HCT116 (cell line): Measurements from ENCODE around the gene BTG1. TPM values are rescaled to one million over a fixed set of nuclear protein-coding genes. Genes with fewer than 3 reads are reported as not detected.

ENCODE experiments used
- ATAC-seq: fragments of 200-7000 bp; cut with Tn5 transposase; 2 replicates; pipeline ENCODE4 v1.9.1; 2020; ENCODE audit warnings: mild to moderate bottlenecking, moderate library complexity
- BruUV-seq: library from RNA; stranded (reverse); fragments of 400-500 nt; replicated peaks from 2 replicates; lab custom pipeline; 2021; lab: Mats Ljungman, UMichigan
- CTCF ChIA-PET: fragments of 300-600 bp; sonication (Branson Sonifier 250); formaldehyde crosslinking; loops from one replicate; lab custom pipeline; 2021; ENCODE audit warnings: antibody characterized with exemption; lab: Charles Lee
- POLR2A ChIA-PET: fragments of 300-600, 350-600 bp; sonication (Branson Sonifier 250); formaldehyde crosslinking; loops from one replicate; lab custom pipeline; 2021; ENCODE audit warnings: antibody characterized with exemption; lab: Charles Lee
- RAD21 ChIA-PET, 2 experiments: fragments of 300-600 bp; sonication (Branson Sonifier 250); formaldehyde crosslinking; loops; one replicate each; lab custom pipeline; 2023; ENCODE audit warnings: low total read pairs in 2 of 2; ENCODE audit not compliant: uncharacterized antibody in 2 of 2, unreplicated experiment in 2 of 2, low non-redundant PET in 1 of 2; lab: Charles Lee
- DNase-seq: peaks from one replicate; pipeline ENCODE4 v3.0.0-alpha.2; 2010; ENCODE audit warnings: low read depth, low spot score
- H2AFZ ChIP-seq: fragments of 200-600 bp; shearing (Covaris generic), sonication (generic); 2 replicates; pipeline ENCODE4 v1.6.1; 2017; ENCODE audit warnings: low read depth, mixed run types, mixed read lengths, antibody characterized with exemption, low read length; ENCODE audit not compliant: poor library complexity, severe bottlenecking
- H3K27ac ChIP-seq: 2 replicates; pipeline ENCODE4 v1.5.1; 2012; ENCODE audit warnings: low read depth, low read length
- H3K27me3 ChIP-seq: fragments of 200-600 bp; sonication (generic); 2 replicates; pipeline ENCODE4 v1.6.1; 2016; ENCODE audit warnings: mixed run types, low read length, mixed read lengths; ENCODE audit not compliant: insufficient read depth
- H3K36me3 ChIP-seq, 2 experiments: fragments of 200-500 bp in 1 of 2; fragments of 200-600 bp in 1 of 2; sonication (Bioruptor generic) in 1 of 2; sonication (generic) in 1 of 2; 2 replicates each; pipeline versions ENCODE4 v1.5.1 to v1.6.1; 2014 to 2016; ENCODE audit warnings: low read length in 2 of 2, inconsistent platforms in 1 of 2, mixed read lengths in 1 of 2, mixed run types in 1 of 2; ENCODE audit not compliant: insufficient read depth in 2 of 2, control insufficient read depth in 1 of 2
- H3K4me1 ChIP-seq, 2 experiments: fragments of 200-600 bp in 1 of 2; sonication (generic) in 1 of 2; 2 replicates each; pipeline versions ENCODE4 v1.5.1 to v1.6.1; 2012 to 2017; ENCODE audit warnings: low read length in 2 of 2, inconsistent platforms in 1 of 2, mild to moderate bottlenecking in 1 of 2, mixed read lengths in 1 of 2, mixed run types in 1 of 2, moderate library complexity in 1 of 2; ENCODE audit not compliant: insufficient read depth in 2 of 2, control insufficient read depth in 1 of 2
- H3K4me2 ChIP-seq: fragments of 200-600 bp; sonication (generic); 2 replicates; pipeline ENCODE4 v1.6.1; 2017; ENCODE audit warnings: mixed run types, low read length, mixed read lengths
- H3K4me3 ChIP-seq, 2 experiments: fragments of 200-600 bp in 1 of 2; sonication (generic) in 1 of 2; replicated peaks in 1 of 2; 2 replicates each; pipeline ENCODE4 v1.5.1; 2011 to 2016; ENCODE audit warnings: low read length in 2 of 2, control low read depth in 1 of 2, low read depth in 1 of 2, mild to moderate bottlenecking in 1 of 2, mixed read lengths in 1 of 2, mixed run types in 1 of 2
- H3K79me2 ChIP-seq: fragments of 200-600 bp; sonication (generic); 2 replicates; pipeline ENCODE4 v1.6.1; 2017; ENCODE audit warnings: mild to moderate bottlenecking, mixed run types, low read length, moderate library complexity, mixed read lengths; ENCODE audit not compliant: insufficient read depth
- H3K9ac ChIP-seq: fragments of 200-600 bp; sonication (generic); 2 replicates; pipeline ENCODE4 v1.6.1; 2016; ENCODE audit warnings: low read length, mixed read lengths
- H3K9me2 ChIP-seq: fragments of 200-600 bp; sonication (generic), shearing (Covaris generic); 2 replicates; pipeline ENCODE4 v1.6.1; 2017; ENCODE audit warnings: mixed run types, mild to moderate bottlenecking, moderate library complexity; ENCODE audit not compliant: insufficient read depth
- H3K9me3 ChIP-seq, 2 experiments: fragments of 200-500 bp in 1 of 2; fragments of 200-600 bp in 1 of 2; sonication (Bioruptor generic) in 1 of 2; sonication (generic) in 1 of 2; 2 replicates each; pipeline ENCODE4 v1.6.1; 2014 to 2017; ENCODE audit warnings: low read length in 2 of 2, mixed read lengths in 2 of 2, inconsistent platforms in 1 of 2, low read depth in 1 of 2, mild to moderate bottlenecking in 1 of 2, mixed run types in 1 of 2, moderate library complexity in 1 of 2; ENCODE audit not compliant: control insufficient read depth in 1 of 2, insufficient read depth in 1 of 2
- H4K20me1 ChIP-seq: fragments of 200-600 bp; sonication (generic), shearing (Covaris generic); 2 replicates; pipeline ENCODE4 v1.6.1; 2017; ENCODE audit warnings: mixed run types, mild to moderate bottlenecking, moderate library complexity; ENCODE audit not compliant: insufficient read depth
- ELF1 ChIP-seq: IDR thresholded peaks from 2 replicates; pipeline ENCODE4 v1.6.1; 2012; ENCODE audit warnings: low read depth, borderline replicate concordance
- EZH2phosphoT487 ChIP-seq: fragments of 200-600 bp; IDR thresholded peaks from 2 replicates; pipeline ENCODE4 v1.6.1; 2018; ENCODE audit warnings: antibody characterized with exemption, borderline replicate concordance
- FOSL1 ChIP-seq: IDR thresholded peaks from 2 replicates; pipeline ENCODE4 v1.6.1; 2012; ENCODE audit warnings: low read depth
- POLR2A ChIP-seq: IDR thresholded peaks from 2 replicates; pipeline ENCODE4 v1.7.0; 2011; ENCODE audit warnings: borderline replicate concordance; ENCODE audit not compliant: insufficient read depth, insufficient read length; ENCODE audit errors: extremely low read depth
- RAD21 ChIP-seq: IDR thresholded peaks from 2 replicates; pipeline ENCODE4 v1.6.1; 2012; ENCODE audit warnings: low read depth, mild to moderate bottlenecking
- TCF7L2 ChIP-seq: IDR thresholded peaks from 2 replicates; pipeline ENCODE4 v1.7.0; 2011; ENCODE audit warnings: borderline replicate concordance, inconsistent platforms; ENCODE audit not compliant: insufficient read depth, insufficient read length; ENCODE audit errors: extremely low read depth
- ZFX ChIP-seq: fragments of 450-650 bp; IDR thresholded peaks from 2 replicates; pipeline ENCODE4 v1.6.1; 2017
- ZNF274 ChIP-seq: fragments of 200-500 bp; sonication (Bioruptor generic); IDR thresholded peaks from 2 replicates; pipeline ENCODE4 v1.6.1; 2014; ENCODE audit warnings: mild to moderate bottlenecking, low read depth, low read length, inconsistent platforms
- intact Hi-C: fragments of 100-400 bp; cut with micrococcal nuclease; formaldehyde crosslinking; loops from 2 replicates; pipeline ENCODE4 v1.10.0; 2022
- total RNA-seq: library from RNA; stranded (reverse); gene quantifications from one replicate; pipeline ENCODE4 v1.2.1, GENCODE V29; 2021; ENCODE audit not compliant: unreplicated experiment

BTG1 gene
- total RNA-seq, 1 experiment from 2014 or later: 57.3 TPM

- Histone ChIP-seq H2AFZ (no peak overlapping the region), H3K9ac (no peak overlapping the region), H3K9me2 (no peaks in the 10 kb centered on the region), H3K27ac (no peak overlapping the region)
- POLR2A ChIA-PET: no interaction called here
- intact Hi-C loops: no loop called here
- CTCF ChIA-PET: no interaction called here
- no peak for TF ChIP-seq ZNF274
- TF ChIP-seq ELF1: no peak
- no peak for TF ChIP-seq RAD21
- no peak for TF ChIP-seq FOSL1
- no peak for TF ChIP-seq POLR2A
- no peak for TF ChIP-seq TCF7L2
- no peak for TF ChIP-seq EZH2phosphoT487
- TF ChIP-seq, all 23 proteins: peak for 0
- no peak overlapping the region for H3K4me3 ChIP-seq
- no peaks in the 10 kb centered on the region for H3K36me3 ChIP-seq
- H3K4me2 ChIP-seq: no peak overlapping the region
- BruUV-seq: no TSS peak
- H3K9me3 ChIP-seq: no peaks in the 10 kb centered on the region
- no peaks in the 10 kb centered on the region for H4K20me1 ChIP-seq
- no peak for ATAC-seq
- no peaks in the 10 kb centered on the region for H3K79me2 ChIP-seq
- DNase-seq: no peak
- RAD21 ChIA-PET: no interaction called here
- no peaks in the 10 kb centered on the region for H3K4me1 ChIP-seq
- no peaks in the 10 kb centered on the region for H3K27me3 ChIP-seq
These were observed 37.9 kb upstream of the BTG1 start for GRCh38 chr12:92183575-92183974.

DNA sequence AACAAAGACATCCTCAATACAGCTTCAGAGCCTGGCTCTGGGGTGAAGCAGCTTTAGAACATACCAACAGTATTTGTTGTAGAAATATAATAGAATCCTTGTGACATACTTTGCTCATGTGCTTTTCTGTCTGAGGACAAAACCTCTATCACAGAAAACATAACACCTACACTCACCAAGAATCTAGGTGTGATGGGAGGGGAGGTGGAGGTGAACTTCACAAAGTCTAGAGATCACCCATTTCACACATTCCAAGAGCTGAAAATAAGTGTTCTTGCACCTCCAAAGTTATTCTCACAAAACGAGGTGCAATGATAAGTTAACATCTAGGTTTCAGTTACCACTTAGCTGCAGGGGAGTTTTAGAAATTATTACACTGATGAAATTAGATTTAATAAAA, 32.7 kb upstream of the BTG1 start:
- RAD21 ChIA-PET: no interaction called here
- POLR2A ChIA-PET: no interaction called here

More for the DNA sequence above, 32.7 kb upstream of the BTG1 start:
- no peak for ATAC-seq
- intact Hi-C loops: no loop called here
- TF ChIP-seq ZFX: no peak
- DNase-seq: no peak
- Histone ChIP-seq H3K36me3 (no peaks in the 10 kb centered on the region), H3K4me2 (no peak overlapping the region), H3K79me2 (no peaks in the 10 kb centered on the region), H3K27me3 (no peaks in the 10 kb centered on the region), H3K27ac (no peak overlapping the region), H4K20me1 (no peaks in the 10 kb centered on the region), H3K4me1 (no peaks in the 10 kb centered on the region), H2AFZ (no peak overlapping the region), H3K9me3 (no peaks in the 10 kb centered on the region), H3K4me3 (no peak overlapping the region), H3K9ac (no peak overlapping the region), H3K9me2 (no peaks in the 10 kb centered on the region)
- CTCF ChIA-PET: no interaction called here
- BruUV-seq: no TSS peak
